IMR-90 (cell line): ENCODE data around the gene RPUSD4. TPM values are rescaled to one million over a fixed set of nuclear protein-coding genes. Genes with fewer than 3 reads are reported as not detected.

Experiments used
- ATAC-seq: fragments of 200-7000 bp; cut with Tn5 transposase; 2 replicates; pipeline ENCODE4 v1.9.1; 2020; ENCODE audit warnings: low read depth, mild to moderate bottlenecking, moderate library complexity
- BruUV-seq: library from RNA; stranded (reverse); fragments of 400-500 nt; replicated peaks from 2 replicates; lab custom pipeline; 2021; lab: Mats Ljungman, UMichigan
- CTCF ChIA-PET: fragments of 300-600 bp; formaldehyde crosslinking; extraction: SDS; loops from one replicate; lab custom pipeline; 2021; ENCODE audit warnings: antibody characterized with exemption; lab: Yijun Ruan, JAX
- POLR2A ChIA-PET: fragments of 300-600 bp; sonication (Branson Sonifier 250); formaldehyde crosslinking; loops from one replicate; lab custom pipeline; 2022; ENCODE audit warnings: antibody characterized with exemption; ENCODE audit not compliant: unreplicated experiment; lab: Charles Lee
- DNase-seq: peaks from one replicate; pipeline ENCODE4 v3.0.0; 2013
- H2AFZ ChIP-seq: replicated peaks from 2 replicates; pipeline ENCODE3; 2013; ENCODE audit warnings: low read length, mild to moderate bottlenecking; ENCODE audit not compliant: poor library complexity
- H2AK5ac ChIP-seq: 2 replicates; pipeline ENCODE4 v1.6.1; 2013; ENCODE audit warnings: low read depth, low read length, inconsistent platforms
- H2AK9ac ChIP-seq: replicated peaks from 2 replicates; pipeline ENCODE3; 2013; ENCODE audit warnings: mild to moderate bottlenecking, low read depth, low read length, moderate library complexity; ENCODE audit not compliant: poor library complexity
- H2BK120ac ChIP-seq: 2 replicates; pipeline ENCODE4 v1.6.1; 2013; ENCODE audit warnings: low read depth, low read length, inconsistent platforms
- H2BK15ac ChIP-seq: 3 replicates; pipeline ENCODE4 v1.6.1; 2013; ENCODE audit warnings: low read depth, low read length, inconsistent platforms
- H2BK20ac ChIP-seq: 2 replicates; pipeline ENCODE4 v1.6.1; 2013; ENCODE audit warnings: low read depth, mild to moderate bottlenecking, inconsistent platforms, low read length, moderate library complexity
- H2BK5ac ChIP-seq: 2 replicates; pipeline ENCODE4 v1.6.1; 2013; ENCODE audit warnings: mild to moderate bottlenecking, low read depth, low read length, inconsistent platforms; ENCODE audit not compliant: poor library complexity, severe bottlenecking
- H3K14ac ChIP-seq: replicated peaks from 2 replicates; pipeline ENCODE4 v1.6.1; 2013; ENCODE audit warnings: low read depth, low read length, inconsistent platforms
- H3K18ac ChIP-seq: 2 replicates; pipeline ENCODE4 v1.6.1; 2013; ENCODE audit warnings: low read depth, low read length, control low read depth
- H3K23ac ChIP-seq: 2 replicates; pipeline ENCODE4 v1.6.1; 2013; ENCODE audit warnings: low read depth, low read length, inconsistent platforms
- H3K27ac ChIP-seq: 2 replicates; pipeline ENCODE4 v1.5.1; 2013; ENCODE audit warnings: mild to moderate bottlenecking, control low read depth, low read length; ENCODE audit not compliant: insufficient read depth
- H3K27me3 ChIP-seq: 2 replicates; pipeline ENCODE4 v1.6.1; 2013; ENCODE audit warnings: low read length; ENCODE audit not compliant: control insufficient read depth, insufficient read depth
- H3K36me3 ChIP-seq: 2 replicates; pipeline ENCODE4 v1.6.1; 2013; ENCODE audit warnings: low read length, mixed read lengths; ENCODE audit not compliant: control insufficient read depth, insufficient read depth
- H3K4ac ChIP-seq: 2 replicates; pipeline ENCODE4 v1.6.1; 2013; ENCODE audit warnings: low read depth, low read length, inconsistent platforms
- H3K4me1 ChIP-seq: 2 replicates; pipeline ENCODE4 v1.6.1; 2013; ENCODE audit warnings: low read length, mixed read lengths; ENCODE audit not compliant: control insufficient read depth, insufficient read depth
- H3K4me2 ChIP-seq: 2 replicates; pipeline ENCODE4 v1.6.1; 2013; ENCODE audit warnings: low read depth, mild to moderate bottlenecking, control low read depth, low read length, moderate library complexity
- H3K4me3 ChIP-seq: 2 replicates; pipeline ENCODE4 v1.5.1; 2013; ENCODE audit warnings: low read depth, mild to moderate bottlenecking, control low read depth, low read length, moderate library complexity; ENCODE audit not compliant: insufficient read depth
- H3K56ac ChIP-seq: 2 replicates; pipeline ENCODE4 v1.6.1; 2013; ENCODE audit warnings: low read length, inconsistent platforms; ENCODE audit not compliant: insufficient read depth; ENCODE audit errors: extremely low read depth
- H3K79me1 ChIP-seq, 2 experiments: 2 replicates each; pipeline ENCODE4 v1.6.1; 2013; ENCODE audit warnings: low read length in 2 of 2, inconsistent platforms in 1 of 2, low read depth in 1 of 2
- H3K9ac ChIP-seq: 2 replicates; pipeline ENCODE4 v1.6.1; 2013; ENCODE audit warnings: low read depth, low read length, control low read depth
- H3K9me1 ChIP-seq: 2 replicates; pipeline ENCODE4 v1.6.1; 2013; ENCODE audit warnings: low read length, inconsistent platforms; ENCODE audit not compliant: insufficient read depth
- H3K9me3 ChIP-seq: 2 replicates; pipeline ENCODE4 v1.6.1; 2013; ENCODE audit warnings: low read length; ENCODE audit not compliant: control insufficient read depth, insufficient read depth
- H4K20me1 ChIP-seq: 2 replicates; pipeline ENCODE4 v1.6.1; 2013; ENCODE audit warnings: low read length, inconsistent platforms; ENCODE audit not compliant: insufficient read depth
- H4K5ac ChIP-seq: 2 replicates; pipeline ENCODE4 v1.6.1; 2013; ENCODE audit warnings: mild to moderate bottlenecking, low read depth, low read length, control low read depth
- H4K8ac ChIP-seq, 2 experiments: 2 replicates each; pipeline ENCODE4 v1.6.1; 2013; ENCODE audit warnings: low read depth in 2 of 2, low read length in 2 of 2, control low read depth in 1 of 2, inconsistent platforms in 1 of 2
- H4K91ac ChIP-seq: 2 replicates; pipeline ENCODE4 v1.6.1; 2013; ENCODE audit warnings: low read depth, low read length, inconsistent platforms; ENCODE audit not compliant: insufficient read depth
- CEBPB ChIP-seq: IDR thresholded peaks from 2 replicates; pipeline ENCODE4 v1.6.1; 2012; ENCODE audit warnings: low read depth, low read length, improper control_type of control experiment
- CTCF ChIP-seq: conservative IDR thresholded peaks from 2 replicates; pipeline ENCODE4 v1.5.1; 2012; ENCODE audit warnings: mild to moderate bottlenecking, low read depth, low read length, improper control_type of control experiment
- FOS ChIP-seq: fragments of 150-350 bp; IDR thresholded peaks from 2 replicates; pipeline ENCODE4 v1.6.1; 2016; ENCODE audit warnings: low read depth, low read length
- MXI1 ChIP-seq: IDR thresholded peaks from 2 replicates; pipeline ENCODE4 v1.6.1; 2012; ENCODE audit warnings: low read depth, mild to moderate bottlenecking, low read length, moderate library complexity, borderline replicate concordance
- RCOR1 ChIP-seq: IDR thresholded peaks from 2 replicates; pipeline ENCODE4 v1.6.1; 2012; ENCODE audit warnings: mild to moderate bottlenecking, low read length, improper control_type of control experiment; ENCODE audit not compliant: insufficient replicate concordance
- SMC3 ChIP-seq: fragments of 150-350 bp; IDR thresholded peaks from 2 replicates; pipeline ENCODE4 v1.6.1; 2016; ENCODE audit warnings: low read depth, mild to moderate bottlenecking, antibody characterized with exemption, low read length, moderate library complexity
- USF2 ChIP-seq: fragments of 150-350 bp; IDR thresholded peaks from 2 replicates; pipeline ENCODE4 v1.6.1; 2017; ENCODE audit warnings: mild to moderate bottlenecking, antibody characterized with exemption, low read length, low read depth
- WGBS, 2 experiments: methylation state at CpG; one replicate each; pipeline versions ENCODE4 v1.1.5 to v1.1.7; 2013; ENCODE audit warnings: missing lambda C conversion rate in 2 of 2; ENCODE audit not compliant: insufficient read length in 1 of 2; ENCODE audit errors: extremely low coverage in 2 of 2; 5-methylcytosine and 5-hydroxymethylcytosine counted together
- dilution Hi-C: fragments of 300-500 bp; cut with HindIII; formaldehyde crosslinking; loops from one replicate; pipeline ENCODE4 v1.14.3; 2018; ENCODE audit warnings: low sequenced_read_pairs; ENCODE audit not compliant: unreplicated experiment
- in situ Hi-C: fragments of 300-500 bp; cut with MboI; formaldehyde crosslinking; loops from 3 replicates; pipeline ENCODE4 v1.14.3; 2019; ENCODE audit warnings: low sequenced_read_pairs, inconsistent platforms, mixed read lengths
- intact Hi-C: fragments of 100-400 bp; cut with micrococcal nuclease; formaldehyde crosslinking; loops from 2 replicates; pipeline ENCODE4 v1.10.0; 2022
- polyA plus RNA-seq, 3 experiments: library from polyadenylated mRNA; depleted of rRNA; stranded (reverse); fragments of >200 nt; gene quantifications; 2 replicates each; pipeline ENCODE4 v1.2.3, GENCODE V29; 2012; ENCODE audit warnings: low replicate concordance in 1 of 3
- total RNA-seq: library from RNA; depleted of rRNA; stranded (reverse); fragments of >200 nt; gene quantifications from 2 replicates; pipeline ENCODE4 v1.2.3, GENCODE V29; 2012

Gene RPUSD4
- total and polyA plus RNA-seq, 2 of the 4 experiments (the other 2 are of a cell fraction), result 22.1 to 30.6 TPM

GRCh38 chr11:126219547-126219946, 8.1 kb upstream of the RPUSD4 start:
- in situ Hi-C loops, result no loop called here
- Histone ChIP-seq H2BK5ac (no peak overlapping the region), H2BK20ac (no peak overlapping the region), H4K91ac (no peak overlapping the region), H3K9me3 (no peaks in the 10 kb centered on the region), H3K4me1 (no peaks in the 10 kb centered on the region), H3K18ac (no peak overlapping the region), H4K5ac (no peak overlapping the region), H4K8ac (no peak overlapping the region), H3K27ac (no peak overlapping the region), H4K20me1 (peaks cover 33% of the 10 kb centered on the region), H3K4ac (no peak overlapping the region), H2BK15ac (no peak overlapping the region), H3K36me3 (no peaks in the 10 kb centered on the region), H3K23ac (no peak overlapping the region), H3K9me1 (peaks cover 6% of the 10 kb centered on the region; the same call in 1 of the 2 replicates), H2BK120ac (no peak overlapping the region), H3K14ac (no peak overlapping the region), H3K79me1 (peaks cover 30 to 59% of the 10 kb centered on the region in 2 experiments), H3K9ac (no peak overlapping the region), H2AK9ac (no peak overlapping the region), H3K27me3 (no peaks in the 10 kb centered on the region), H3K4me2 (no peak overlapping the region), H3K56ac (no peak overlapping the region), H3K4me3 (no peak overlapping the region), H2AK5ac (no peak overlapping the region), H2AFZ (no peak overlapping the region)
- dilution Hi-C loops, result loop anchor here (25.0 kb wide), 1 partner anchor 307 kb away; the partner anchor contains the start of genes DDX25 and PUS3
- DNase-seq, result no peak
- BruUV-seq, result no TSS peak
- WGBS, 2 experiments, result 100% methylated on average over 1 of the region's 4 CpGs; no CpG with 5 or more reads in 1 of the 2 experiments
- TF ChIP-seq FOS, result no peak
- no peak for TF ChIP-seq SMC3
- no peak for TF ChIP-seq USF2
- TF ChIP-seq CEBPB, result no peak
- TF ChIP-seq CTCF, result no peak
- no peak for TF ChIP-seq MXI1
- no peak for TF ChIP-seq RCOR1
- no peak for ATAC-seq
- ChIA-PET POLR2A (no interaction called here), CTCF (no interaction called here)
- intact Hi-C loops, result no loop called here
